NOMO-1 (cell line): Measurements from ENCODE around the gene SPACA7.

Experiments
- DNase-seq, 2 experiments: peaks; one replicate each; lab custom pipeline; 2025; ENCODE audit not compliant: unreplicated experiment in 2 of 2; lab: John Stamatoyannopoulos, UW

SPACA7 gene

GRCh38 chr13:112376050-112376681, at the start of gene SPACA7:
SPACA7 (plus strand) TSS chr13:112376355; CDS start chr13:112376386, 31 bp downstream.
- no peak for DNase-seq

- DNase-seq = no peak
Observed at GRCh38 chr13:112326821-112327370, 49.3 kb upstream of the SPACA7 start.

- DNase-seq = no peak
Observed at GRCh38 chr13:112328936-112329335, 47.2 kb upstream of the SPACA7 start.

- DNase-seq = no peak
Observed at GRCh38 chr13:112329376-112329775, 46.8 kb upstream of the SPACA7 start.

GRCh38 chr13:112330066-112330465, 46.1 kb upstream of the SPACA7 start:
- DNase-seq = no peak

GRCh38 chr13:112330479-112331381, 45.4 kb upstream of the SPACA7 start:
- no peak for DNase-seq

- DNase-seq = no peak
Observed at GRCh38 chr13:112331675-112332074, 44.5 kb upstream of the SPACA7 start.

GRCh38 chr13:112332727-112333126, 43.4 kb upstream of the SPACA7 start:
- DNase-seq = no peak

GRCh38 chr13:112333756-112334543, 42.2 kb upstream of the SPACA7 start:
- DNase-seq = no peak

- no peak for DNase-seq
Observed at GRCh38 chr13:112335135-112335534, 41.0 kb upstream of the SPACA7 start.

- no peak for DNase-seq
Observed at GRCh38 chr13:112341446-112341845, 34.7 kb upstream of the SPACA7 start.

- DNase-seq = no peak
Observed at GRCh38 chr13:112341976-112342735, 34.0 kb upstream of the SPACA7 start.

- no peak for DNase-seq
Observed at GRCh38 chr13:112342841-112343361, 33.3 kb upstream of the SPACA7 start.

GRCh38 chr13:112343591-112343990, 32.6 kb upstream of the SPACA7 start:
- no peak for DNase-seq

GRCh38 chr13:112345826-112346172, 30.4 kb upstream of the SPACA7 start:
- DNase-seq = no peak

GRCh38 chr13:112346173-112346898, 29.8 kb upstream of the SPACA7 start:
- no peak for DNase-seq

- no peak for DNase-seq
Observed at GRCh38 chr13:112346899-112347229, 29.3 kb upstream of the SPACA7 start.

- no peak for DNase-seq
Observed at GRCh38 chr13:112347986-112348385, 28.2 kb upstream of the SPACA7 start.

- DNase-seq = no peak
Observed at GRCh38 chr13:112348642-112349345, 27.4 kb upstream of the SPACA7 start.
